Hematopoietic multipotent progenitor cell treated with erythropoietin and hydrocortisone succinate and interleukin-3 and kit ligand, for 4 days (in vitro differentiated cells): Measurements from ENCODE around the gene IL13RA1.
"Not testable (repeated sequence)": the region's sequence is repeated elsewhere in the genome, so short reads cannot be mapped to it uniquely, and the experiment has no call there.

ENCODE experiments used
- DNase-seq: peaks from one replicate; pipeline ENCODE4 v3.0.0-alpha.2; 2015

The IL13RA1 gene

GRCh38 chrX:118726887-118727685 lies at the start of gene IL13RA1:
Gene IL13RA1, plus strand, starts transcription at chrX:118727606. Its CDS starts 33 bp downstream, at chrX:118727639.
- peak; percentile 41 for DNase-seq

GRCh38 chrX:118679290-118679689 lies 48.1 kb upstream of the IL13RA1 start:
- no peak for DNase-seq

- DNase-seq = no peak
Observed at GRCh38 chrX:118682258-118683014, 45.0 kb upstream of the IL13RA1 start.

GRCh38 chrX:118685393-118685792 lies 42.0 kb upstream of the IL13RA1 start:
- no peak for DNase-seq

- DNase-seq = no peak
Observed at GRCh38 chrX:118688935-118689334, 38.5 kb upstream of the IL13RA1 start.

GRCh38 chrX:118693843-118694242 lies 33.6 kb upstream of the IL13RA1 start:
- no peak for DNase-seq

- DNase-seq = peak; percentile 10
Observed at GRCh38 chrX:118694638-118695037, 32.8 kb upstream of the IL13RA1 start.

- peak; percentile 59 for DNase-seq
Observed at GRCh38 chrX:118698516-118699170, 28.8 kb upstream of the IL13RA1 start.

GRCh38 chrX:118702741-118703140 lies 24.7 kb upstream of the IL13RA1 start:
- DNase-seq = no peak

- no peak for DNase-seq
Observed at GRCh38 chrX:118706681-118707080, 20.7 kb upstream of the IL13RA1 start.

GRCh38 chrX:118714521-118714920 lies 12.9 kb upstream of the IL13RA1 start:
- DNase-seq = no peak

GRCh38 chrX:118715917-118716316 lies 11.5 kb upstream of the IL13RA1 start:
- not testable (repeated sequence) for DNase-seq

GRCh38 chrX:118716833-118717232 lies 10.6 kb upstream of the IL13RA1 start:
- not testable (repeated sequence) for DNase-seq

GRCh38 chrX:118717678-118718391 lies 9.6 kb upstream of the IL13RA1 start:
- peak; percentile 63 for DNase-seq

GRCh38 chrX:118718737-118719136 lies 8.7 kb upstream of the IL13RA1 start:
- peak; percentile 34 for DNase-seq

- no peak for DNase-seq
Observed at GRCh38 chrX:118720058-118720707, 7.2 kb upstream of the IL13RA1 start.

- DNase-seq = no peak
Observed at GRCh38 chrX:118723376-118723775, 4.0 kb upstream of the IL13RA1 start.

- DNase-seq = peak; percentile 15
Observed at GRCh38 chrX:118724365-118724764, 3.0 kb upstream of the IL13RA1 start.

GRCh38 chrX:118724775-118725174 lies 2.6 kb upstream of the IL13RA1 start:
- DNase-seq = peak; percentile 36

- DNase-seq = peak; percentile 19
Observed at GRCh38 chrX:118726396-118726795, 1.0 kb upstream of the IL13RA1 start.

- DNase-seq = no peak
Observed at GRCh38 chrX:118727686-118728339, 407 bp downstream of the IL13RA1 start.
